Smooth muscle cell of bladder (primary cell): ENCODE measurements around the gene NR5A2. TPM values are rescaled to one million over a fixed set of nuclear protein-coding genes. Genes with fewer than 3 reads are reported as not detected.

Source experiments
- total RNA-seq: library from RNA; depleted of rRNA; stranded (reverse); fragments of >200 nt; gene quantifications from 2 replicates; pipeline ENCODE4 v1.2.3, GENCODE V29; 2014

NR5A2 gene
- under 0.01 TPM in 1 of 2 replicates, not detected in the other for total RNA-seq

DNA sequence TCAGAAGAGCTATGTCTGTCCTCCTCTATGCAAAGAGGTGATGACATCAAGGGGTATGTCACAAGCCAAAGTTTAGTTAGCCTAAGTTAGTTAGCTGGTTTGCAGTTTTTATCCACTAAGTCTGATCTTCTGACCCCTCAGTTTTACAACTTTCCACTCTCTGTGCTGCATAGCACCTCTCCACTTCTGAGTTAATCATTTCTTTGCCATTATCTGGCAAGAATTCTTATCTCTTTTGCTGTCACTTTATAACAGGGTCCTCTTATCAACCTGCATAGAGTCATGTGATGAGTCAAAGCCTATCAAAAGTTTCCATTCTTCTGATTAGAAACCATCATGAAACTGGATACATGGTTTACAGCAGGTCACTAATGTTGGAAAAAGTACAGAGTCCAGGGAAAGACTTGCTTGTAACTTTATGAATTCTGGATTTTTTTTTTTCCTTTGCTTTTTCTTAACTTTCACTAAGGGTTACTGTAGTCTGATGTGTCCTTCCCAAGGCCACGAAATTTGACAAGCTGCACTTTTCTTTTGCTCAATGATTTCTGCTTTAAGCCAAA is at the start of gene NR5A2:
TSS of gene NR5A2 (plus strand) at position 447 of the 560 bp plus-strand sequence. CDS start 138 bp downstream, outside the sequence.

